OCI-LY1 (cell line): ENCODE measurements around the gene NBEA.

Experiments used
- H2AFZ ChIP-seq: fragments of 200-600 bp; sonication (generic), shearing (Covaris generic); 2 replicates; pipeline ENCODE4 v1.6.0; 2014; ENCODE audit warnings: antibody characterized with exemption, mild to moderate bottlenecking, low read length
- H3F3A ChIP-seq: fragments of 200-600 bp; sonication (generic), shearing (Covaris generic); 2 replicates; pipeline ENCODE4 v1.6.0; 2014; ENCODE audit warnings: mild to moderate bottlenecking, antibody characterized with exemption, low read length, moderate library complexity; ENCODE audit not compliant: insufficient read depth
- H3K27ac ChIP-seq: fragments of 200-600 bp; sonication (generic); 2 replicates; pipeline ENCODE4 v1.5.1; 2014; ENCODE audit warnings: low read length, mixed run types, mild to moderate bottlenecking, low read depth; ENCODE audit not compliant: poor library complexity, severe bottlenecking
- H3K27me3 ChIP-seq: fragments of 200-600 bp; sonication (generic); 2 replicates; pipeline ENCODE4 v1.6.0; 2014; ENCODE audit warnings: antibody characterized with exemption, mild to moderate bottlenecking, low read length, moderate library complexity; ENCODE audit not compliant: insufficient read depth
- H3K36me3 ChIP-seq: fragments of 200-600 bp; sonication (generic); 2 replicates; pipeline ENCODE4 v1.6.1; 2014; ENCODE audit warnings: mild to moderate bottlenecking, antibody characterized with exemption, low read length, moderate library complexity, mixed read lengths; ENCODE audit not compliant: insufficient read depth
- H3K4me1 ChIP-seq: fragments of 200-600 bp; sonication (generic); 2 replicates; pipeline ENCODE4 v1.5.1; 2014; ENCODE audit warnings: mild to moderate bottlenecking, low read length, moderate library complexity; ENCODE audit not compliant: insufficient read depth, severe bottlenecking
- H3K4me2 ChIP-seq: fragments of 200-600 bp; sonication (generic), shearing (Covaris generic); 2 replicates; pipeline ENCODE4 v1.6.1; 2014; ENCODE audit warnings: low read length
- H3K4me3 ChIP-seq: fragments of 200-600 bp; sonication (generic); 2 replicates; pipeline ENCODE4 v1.5.1; 2014; ENCODE audit warnings: low read length, low read depth, mild to moderate bottlenecking, mixed read lengths; ENCODE audit not compliant: poor library complexity, severe bottlenecking
- H3K79me2 ChIP-seq: fragments of 200-600 bp; shearing (Covaris generic); 2 replicates; pipeline ENCODE4 v1.6.1; 2016; ENCODE audit warnings: mixed run types, low read length, mixed read lengths; ENCODE audit not compliant: insufficient read depth
- H3K9ac ChIP-seq: fragments of 200-600 bp; sonication (generic), shearing (Covaris generic); 2 replicates; pipeline ENCODE4 v1.6.1; 2014; ENCODE audit warnings: mild to moderate bottlenecking, low read length, mixed read lengths
- H3K9me2 ChIP-seq: fragments of 200-600 bp; sonication (generic), shearing (Covaris generic); 2 replicates; pipeline ENCODE4 v1.6.1; 2014; ENCODE audit warnings: low read depth, mild to moderate bottlenecking, low read length, mixed read lengths
- H3K9me3 ChIP-seq: fragments of 200-600 bp; shearing (Covaris generic); 2 replicates; pipeline ENCODE4 v1.6.1; 2014; ENCODE audit warnings: low read length, mixed read lengths
- H4K20me1 ChIP-seq: fragments of 200-600 bp; sonication (generic), shearing (Covaris generic); 2 replicates; pipeline ENCODE4 v1.6.0; 2016; ENCODE audit warnings: mild to moderate bottlenecking, low read length; ENCODE audit not compliant: insufficient read depth
- CTCF ChIP-seq: fragments of 200-600 bp; sonication (generic), shearing (Covaris generic); IDR thresholded peaks from 2 replicates; pipeline ENCODE4 v1.5.1; 2017; ENCODE audit warnings: mild to moderate bottlenecking, antibody characterized with exemption, low read length, moderate library complexity, mixed read lengths
- EZH2 ChIP-seq: fragments of 200-600 bp; sonication (generic), shearing (Covaris generic); IDR thresholded peaks from 2 replicates; pipeline ENCODE4 v1.8.0; 2017; ENCODE audit warnings: borderline replicate concordance, mixed run types, mild to moderate bottlenecking, antibody characterized with exemption, low read length, moderate library complexity, mixed read lengths

NBEA gene

GRCh38 chr13:35567406-35567980 lies 625.4 kb downstream of the NBEA start:
- H3K4me2 ChIP-seq = no peak overlapping the region
- H4K20me1 ChIP-seq = no peaks in the 10 kb centered on the region

GRCh38 chr13:35573639-35574038 lies 631.6 kb downstream of the NBEA start:
- Histone ChIP-seq H3K79me2 (no peaks in the 10 kb centered on the region), H3K9ac (no peak overlapping the region), H3K4me2 (no peak overlapping the region), H3F3A (no peaks in the 10 kb centered on the region), H3K27me3 (no peaks in the 10 kb centered on the region), H3K27ac (no peak overlapping the region), H3K4me3 (no peak overlapping the region), H3K36me3 (no peaks in the 10 kb centered on the region), H2AFZ (no peak overlapping the region), H3K4me1 (no peaks in the 10 kb centered on the region), H3K9me2 (no peaks in the 10 kb centered on the region), H3K9me3 (no peaks in the 10 kb centered on the region), H4K20me1 (no peaks in the 10 kb centered on the region)
- TF ChIP-seq CTCF = no peak
- no peak for TF ChIP-seq EZH2

More at GRCh38 chr13:35567406-35567980, 625.4 kb downstream of the NBEA start:
- Histone ChIP-seq H3F3A (no peaks in the 10 kb centered on the region), H3K9me2 (no peaks in the 10 kb centered on the region), H3K79me2 (no peaks in the 10 kb centered on the region), H3K9ac (no peak overlapping the region), H3K27me3 (no peaks in the 10 kb centered on the region), H3K4me1 (no peaks in the 10 kb centered on the region), H3K36me3 (no peaks in the 10 kb centered on the region), H3K9me3 (no peaks in the 10 kb centered on the region), H2AFZ (no peak overlapping the region), H3K4me3 (no peak overlapping the region), H3K27ac (no peak overlapping the region)
- TF ChIP-seq EZH2 = no peak
- TF ChIP-seq CTCF = no peak

GRCh38 chr13:35592457-35592856 lies 650.4 kb downstream of the NBEA start:
- no peak for TF ChIP-seq CTCF
- TF ChIP-seq EZH2 = no peak
- H3K36me3 ChIP-seq = no peaks in the 10 kb centered on the region
- H3K9me3 ChIP-seq = no peaks in the 10 kb centered on the region
- H3K4me1 ChIP-seq = no peaks in the 10 kb centered on the region
- H3K27ac ChIP-seq = no peak overlapping the region
- no peak overlapping the region for H3K4me3 ChIP-seq
- H3K4me2 ChIP-seq = no peak overlapping the region
- no peaks in the 10 kb centered on the region for H3K27me3 ChIP-seq
- H3K9ac ChIP-seq = no peak overlapping the region
- H3K9me2 ChIP-seq = no peaks in the 10 kb centered on the region
- no peaks in the 10 kb centered on the region for H3F3A ChIP-seq
- H2AFZ ChIP-seq = no peak overlapping the region
- no peaks in the 10 kb centered on the region for H4K20me1 ChIP-seq
- no peaks in the 10 kb centered on the region for H3K79me2 ChIP-seq
